Immature natural killer cell (primary cell): ENCODE data around the gene POU2F1. TPM values are rescaled to one million over a fixed set of nuclear protein-coding genes. Genes with fewer than 3 reads are reported as not detected.

ENCODE experiments used
- DNase-seq, 3 donors: peaks; one replicate each; pipeline ENCODE4 v3.0.0; 2022; ENCODE audit warnings: mixed read lengths in 1 of 3
- H3K27ac Mint-ChIP-seq, 6 donors: one replicate each; pipeline ENCODE4 v1.8.0; 2020; ENCODE audit warnings: mixed read lengths in 6 of 6, mild to moderate bottlenecking in 5 of 6, inconsistent platforms in 4 of 6, moderate library complexity in 3 of 6
- H3K27me3 Mint-ChIP-seq, 3 donors: one replicate each; pipeline ENCODE4 v1.8.0; 2020 to 2021; ENCODE audit warnings: low read depth in 3 of 3, mild to moderate bottlenecking in 3 of 3, mixed read lengths in 3 of 3, moderate library complexity in 3 of 3, inconsistent platforms in 1 of 3
- H3K36me3 Mint-ChIP-seq, 3 donors: one replicate each; pipeline ENCODE4 v1.8.0; 2020; ENCODE audit warnings: mixed read lengths in 3 of 3, inconsistent platforms in 2 of 3, mild to moderate bottlenecking in 2 of 3
- H3K4me1 Mint-ChIP-seq, 2 donors: one replicate each; pipeline ENCODE4 v1.8.0; 2020; ENCODE audit warnings: inconsistent platforms in 2 of 2, mild to moderate bottlenecking in 2 of 2, mixed read lengths in 2 of 2, moderate library complexity in 1 of 2
- H3K4me3 Mint-ChIP-seq, 5 donors: one replicate each; pipeline ENCODE4 v1.8.0; 2020; ENCODE audit warnings: mild to moderate bottlenecking in 5 of 5, mixed read lengths in 5 of 5, inconsistent platforms in 3 of 5, moderate library complexity in 3 of 5
- H3K9me3 Mint-ChIP-seq, 6 donors: one replicate each; pipeline ENCODE4 v1.8.0; 2020; ENCODE audit warnings: mild to moderate bottlenecking in 6 of 6, mixed read lengths in 6 of 6, inconsistent platforms in 4 of 6, moderate library complexity in 3 of 6
- polyA plus RNA-seq, 3 donors: library from polyadenylated mRNA; unstranded; fragments of 300-500 nt; fragmentation: Illumina TruSeq; gene quantifications; one replicate each; pipeline ENCODE4 v1.2.3, GENCODE V29; 2021

The POU2F1 gene
- polyA plus RNA-seq, 3 donors from 2014 or later: 0.70 to 8.7 (median 4.4) TPM

- peaks cover 0 to 4% (median 0%) of the 10 kb centered on the region in 3 donors for H3K36me3 Mint-ChIP-seq
- H3K4me3 Mint-ChIP-seq: no peak overlapping the region
- H3K4me1 Mint-ChIP-seq: peaks cover 23 to 34% of the 10 kb centered on the region in 2 donors
- H3K9me3 Mint-ChIP-seq: no peaks in the 10 kb centered on the region
- no peaks in the 10 kb centered on the region for H3K27me3 Mint-ChIP-seq
- DNase-seq: no peak
- no peak overlapping the region for H3K27ac Mint-ChIP-seq
Observed at GRCh38 chr1:167274061-167274460, 53.4 kb downstream of the POU2F1 start.

- H3K36me3 Mint-ChIP-seq: no peaks in the 10 kb centered on the region
- DNase-seq: peak in 2 of 3 donors; percentile 10 to 16
- no peaks in the 10 kb centered on the region for H3K9me3 Mint-ChIP-seq
- H3K4me3 Mint-ChIP-seq: peak overlapping the region in 4 of 5 donors; percentile 53 to 55 (median 54)
- no peaks in the 10 kb centered on the region for H3K27me3 Mint-ChIP-seq
- peaks cover 23 to 34% of the 10 kb centered on the region in 2 donors for H3K4me1 Mint-ChIP-seq
- peak overlapping the region; percentile 33 to 82 (median 66) for H3K27ac Mint-ChIP-seq
Observed at GRCh38 chr1:167276969-167277368, 56.3 kb downstream of the POU2F1 start.

GRCh38 chr1:167278497-167278896 is 57.8 kb downstream of the POU2F1 start:
- Mint-ChIP-seq H3K9me3 (no peaks in the 10 kb centered on the region), H3K36me3 (no peaks in the 10 kb centered on the region), H3K27me3 (peaks cover 0 to 1% (median 0%) of the 10 kb centered on the region in 3 donors), H3K4me3 (no peak overlapping the region), H3K27ac (peak overlapping the region in 1 of 6 donors; percentile 41), H3K4me1 (peaks cover 22 to 30% of the 10 kb centered on the region in 2 donors)
- DNase-seq: no peak

- Mint-ChIP-seq H3K4me1 (peaks cover 22 to 25% of the 10 kb centered on the region in 2 donors), H3K9me3 (no peaks in the 10 kb centered on the region), H3K36me3 (no peaks in the 10 kb centered on the region), H3K27me3 (peaks cover 0 to 1% (median 0%) of the 10 kb centered on the region in 3 donors), H3K4me3 (no peak overlapping the region), H3K27ac (no peak overlapping the region)
- no peak for DNase-seq
Observed at GRCh38 chr1:167280912-167281311, 60.2 kb downstream of the POU2F1 start.

GRCh38 chr1:167288390-167289074 is 67.8 kb downstream of the POU2F1 start:
- no peaks in the 10 kb centered on the region for H3K36me3 Mint-ChIP-seq
- H3K27ac Mint-ChIP-seq: peak overlapping the region in 1 of 6 donors; percentile 16
- H3K4me3 Mint-ChIP-seq: no peak overlapping the region
- H3K4me1 Mint-ChIP-seq: peaks cover 28 to 49% of the 10 kb centered on the region in 2 donors
- no peak for DNase-seq
- no peaks in the 10 kb centered on the region for H3K9me3 Mint-ChIP-seq
- no peaks in the 10 kb centered on the region for H3K27me3 Mint-ChIP-seq

GRCh38 chr1:167289075-167289442 is 68.4 kb downstream of the POU2F1 start:
- Mint-ChIP-seq H3K27ac (no peak overlapping the region), H3K27me3 (no peaks in the 10 kb centered on the region), H3K36me3 (no peaks in the 10 kb centered on the region), H3K9me3 (no peaks in the 10 kb centered on the region), H3K4me1 (peaks cover 28 to 49% of the 10 kb centered on the region in 2 donors), H3K4me3 (no peak overlapping the region)
- no peak for DNase-seq

- peaks cover 28 to 56% of the 10 kb centered on the region in 2 donors for H3K4me1 Mint-ChIP-seq
- no peak overlapping the region for H3K27ac Mint-ChIP-seq
- no peak overlapping the region for H3K4me3 Mint-ChIP-seq
Observed at GRCh38 chr1:167289966-167290365, 69.3 kb downstream of the POU2F1 start.

GRCh38 chr1:167291539-167292185 is 71.0 kb downstream of the POU2F1 start:
- Mint-ChIP-seq H3K36me3 (no peaks in the 10 kb centered on the region), H3K4me3 (no peak overlapping the region), H3K27ac (no peak overlapping the region), H3K4me1 (peaks cover 20 to 54% of the 10 kb centered on the region in 2 donors), H3K9me3 (no peaks in the 10 kb centered on the region), H3K27me3 (peaks cover 0 to 1% (median 0%) of the 10 kb centered on the region in 3 donors)
- no peak for DNase-seq

More at GRCh38 chr1:167289966-167290365, 69.3 kb downstream of the POU2F1 start:
- DNase-seq: no peak
- Mint-ChIP-seq H3K9me3 (no peaks in the 10 kb centered on the region), H3K27me3 (peaks cover 0 to 1% (median 0%) of the 10 kb centered on the region in 3 donors), H3K36me3 (no peaks in the 10 kb centered on the region)

GRCh38 chr1:167292216-167292615 is 71.5 kb downstream of the POU2F1 start:
- no peak overlapping the region for H3K4me3 Mint-ChIP-seq
- H3K36me3 Mint-ChIP-seq: no peaks in the 10 kb centered on the region
- H3K4me1 Mint-ChIP-seq: peaks cover 18 to 51% of the 10 kb centered on the region in 2 donors
- H3K9me3 Mint-ChIP-seq: no peaks in the 10 kb centered on the region
- no peak for DNase-seq
- peaks cover 0 to 1% (median 0%) of the 10 kb centered on the region in 3 donors for H3K27me3 Mint-ChIP-seq
- H3K27ac Mint-ChIP-seq: no peak overlapping the region

GRCh38 chr1:167293057-167293456 is 72.4 kb downstream of the POU2F1 start:
- Mint-ChIP-seq H3K4me3 (no peak overlapping the region), H3K27ac (no peak overlapping the region), H3K27me3 (peaks cover 0 to 3% (median 1%) of the 10 kb centered on the region in 3 donors), H3K36me3 (no peaks in the 10 kb centered on the region), H3K4me1 (peaks cover 26 to 49% of the 10 kb centered on the region in 2 donors), H3K9me3 (no peaks in the 10 kb centered on the region)
- DNase-seq: no peak

- H3K9me3 Mint-ChIP-seq: no peaks in the 10 kb centered on the region
- H3K27me3 Mint-ChIP-seq: peaks cover 0 to 3% (median 1%) of the 10 kb centered on the region in 3 donors
- no peak overlapping the region for H3K27ac Mint-ChIP-seq
- no peak for DNase-seq
- H3K36me3 Mint-ChIP-seq: no peaks in the 10 kb centered on the region
- H3K4me1 Mint-ChIP-seq: peaks cover 13 to 38% of the 10 kb centered on the region in 2 donors
- no peak overlapping the region for H3K4me3 Mint-ChIP-seq
Observed at GRCh38 chr1:167294528-167294927, 73.8 kb downstream of the POU2F1 start.

GRCh38 chr1:167297222-167298214 is 76.8 kb downstream of the POU2F1 start:
- no peak overlapping the region for H3K27ac Mint-ChIP-seq

GRCh38 chr1:167298325-167298724 is 77.6 kb downstream of the POU2F1 start:
- DNase-seq: no peak
- Mint-ChIP-seq H3K4me3 (no peak overlapping the region), H3K27ac (no peak overlapping the region), H3K27me3 (peaks cover 0 to 3% (median 1%) of the 10 kb centered on the region in 3 donors), H3K9me3 (no peaks in the 10 kb centered on the region), H3K36me3 (no peaks in the 10 kb centered on the region), H3K4me1 (peaks cover 9 to 47% of the 10 kb centered on the region in 2 donors)

More at GRCh38 chr1:167297222-167298214, 76.8 kb downstream of the POU2F1 start:
- H3K4me1 Mint-ChIP-seq: peaks cover 9 to 43% of the 10 kb centered on the region in 2 donors
- H3K4me3 Mint-ChIP-seq: no peak overlapping the region
- DNase-seq: no peak
- peaks cover 0 to 3% (median 1%) of the 10 kb centered on the region in 3 donors for H3K27me3 Mint-ChIP-seq
- no peaks in the 10 kb centered on the region for H3K36me3 Mint-ChIP-seq
- H3K9me3 Mint-ChIP-seq: no peaks in the 10 kb centered on the region
